Body of pancreas (tissue), 4 donors: ENCODE results near the gene ANP32E. TPM values are rescaled to one million over a fixed set of nuclear protein-coding genes. Genes with fewer than 3 reads are reported as not detected.
A peak's percentile ranks its signal among the peaks of the same experiment; 100 is the strongest.

Experiments used
- ATAC-seq: fragments of 150-250 bp; one replicate; pipeline ENCODE4 v1.9.1; 2016
- DNase-seq, 4 donors: peaks; one replicate each; pipeline ENCODE4 v3.0.0-alpha.2; 2019
- H3K27ac ChIP-seq, 4 donors: fragments of 200-600 bp; sonication (generic); 1 replicate in 3 of 4; 2 replicates in 1 of 4; pipeline versions ENCODE4 v1.5.1 to v1.6.1; 2016 to 2019; ENCODE audit warnings: mild to moderate bottlenecking in 1 of 4, mixed read lengths in 1 of 4, moderate library complexity in 1 of 4
- H3K27me3 ChIP-seq, 2 donors: fragments of 200-600 bp; sonication (generic); one replicate each; pipeline ENCODE4 v1.6.0; 2016; ENCODE audit warnings: mild to moderate bottlenecking in 1 of 2
- H3K36me3 ChIP-seq, 2 donors: fragments of 200-600 bp; sonication (generic); replicated peaks in 1 of 2; 2 replicates each; pipeline ENCODE4 v1.5.1; 2016; ENCODE audit warnings: low read depth in 2 of 2; ENCODE audit not compliant: insufficient read depth in 1 of 2
- H3K4me1 ChIP-seq: fragments of 200-600 bp; sonication (generic); one replicate; pipeline ENCODE4 v1.6.0; 2016
- H3K4me3 ChIP-seq, 2 donors: fragments of 200-600 bp; sonication (generic); 1 replicate in 1 of 2; 2 replicates in 1 of 2; pipeline ENCODE4 v1.5.1; 2016 to 2019
- H3K9me3 ChIP-seq, 3 donors: fragments of 200-600 bp; sonication (generic); 1 replicate in 2 of 3; 2 replicates in 1 of 3; pipeline ENCODE4 v1.5.1; 2016
- CTCF ChIP-seq, 7 experiments: fragments of 450-650 bp in 4 of 7; fragments of 200-600 bp in 3 of 7; sonication (generic) in 3 of 7; IDR thresholded peaks; one replicate each; pipeline ENCODE4 v1.5.1; 2016 to 2019; ENCODE audit warnings: antibody characterized with exemption in 7 of 7
- POLR2A ChIP-seq, 3 donors: fragments of 450-650 bp; IDR thresholded peaks; one replicate each; pipeline ENCODE4 v1.6.1; 2016; ENCODE audit warnings: antibody characterized with exemption in 3 of 3, mild to moderate bottlenecking in 2 of 3
- WGBS, 2 donors: methylation state at CpG; one replicate each; pipeline ENCODE4 v1.1.5; 2017; 5-methylcytosine and 5-hydroxymethylcytosine counted together
- intact Hi-C: fragments of 100-400 bp; cut with DNase I; formaldehyde crosslinking; loops from one replicate; pipeline ENCODE4 v1.15.1; 2023
- small RNA-seq: library from RNA; depleted of rRNA; stranded (forward); fragments of <200 nt; gene quantifications from one replicate; pipeline ENCODE3, GENCODE V24; 2016
- total RNA-seq, 2 donors: library from RNA; depleted of rRNA; stranded (reverse); fragments of >200 nt; gene quantifications; one replicate each; pipeline ENCODE4 v1.1.0, GENCODE V29; 2016

ANP32E gene
- total RNA-seq, 2 donors from 2014 or later: 9.2 to 9.3 TPM

- intact Hi-C loops: no loop called here
Observed at GRCh38 chr1:150171801-150172200, 64.1 kb downstream of the ANP32E start.

GRCh38 chr1:150168960-150169601 lies 66.8 kb downstream of the ANP32E start:
- Histone ChIP-seq H3K4me3 (no peak overlapping the region), H3K36me3 (no peaks in the 10 kb centered on the region), H3K27ac (no peak overlapping the region), H3K9me3 (no peaks in the 10 kb centered on the region), H3K27me3 (no peaks in the 10 kb centered on the region), H3K4me1 (peaks cover 13% of the 10 kb centered on the region)
- DNase-seq: peak; percentile 53 to 75 (median 65)
- intact Hi-C loops: loop anchor here (10.0 kb wide), 1 partner anchor 94 kb away; no protein-coding TSS in a partner anchor
- WGBS, 2 donors: 7 to 11% methylated on average over 5 to 6 of the region's 6 CpGs
- TF ChIP-seq CTCF (IDR thresholded peaks at IDR 0.05) (peak; percentile 41 to 60 (median 53)), POLR2A (IDR thresholded peaks at IDR 0.05) (no peak)
- ATAC-seq: peak; percentile 52

More at GRCh38 chr1:150171801-150172200, 64.1 kb downstream of the ANP32E start:
- ATAC-seq (no peak), DNase-seq (no peak)
- peaks cover 6% of the 10 kb centered on the region for H3K4me1 ChIP-seq
- H3K36me3 ChIP-seq: no peaks in the 10 kb centered on the region
- no peak overlapping the region for H3K4me3 ChIP-seq
- TF ChIP-seq POLR2A (IDR thresholded peaks at IDR 0.05) (no peak), CTCF (IDR thresholded peaks at IDR 0.05) (no peak)
- H3K27ac ChIP-seq: no peak overlapping the region
- no peaks in the 10 kb centered on the region for H3K27me3 ChIP-seq
- H3K9me3 ChIP-seq: no peaks in the 10 kb centered on the region
- WGBS, 2 donors: 64% methylated on average over 2 of the region's 2 CpGs

Small RNA genes lying within 50 kb of the gene (small RNA-seq; reads per million reads assigned to genes)
- gene RN7SL480P (not detected), gene RNU2-17P (not detected)

Other genes starting within 250 kb of the ANP32E start
- 10 to 100 TPM in 1 of 2 donors, 1 to 10 TPM in 1; 8.6 to 13.2 TPM for gene OTUD7B, start 225.4 kb downstream of the ANP32E start, total RNA-seq
- gene VPS45, start 168.3 kb downstream of the ANP32E start, total RNA-seq: 10 to 100 TPM; 30.9 to 34.3 TPM
- 1 to 10 TPM; 5.3 to 7.0 TPM for gene PLEKHO1, start 86.2 kb downstream of the ANP32E start, total RNA-seq
- not detected for gene CA14, start 21.7 kb upstream of the ANP32E start, total RNA-seq
- 10 to 100 TPM; 33.0 to 56.6 TPM for gene APH1A, start 32.9 kb upstream of the ANP32E start, total RNA-seq
- gene C1orf54, start 36.7 kb upstream of the ANP32E start, total RNA-seq: 1 to 10 TPM in 1 of 2 donors, not detected in 1; 8.6 TPM
- 1 to 10 TPM in 1 of 2 donors, under 1 TPM in 1; 0.66 to 1.3 TPM for gene CIART, start 46.4 kb upstream of the ANP32E start, total RNA-seq
- gene MRPS21, start 57.7 kb upstream of the ANP32E start, total RNA-seq: 10 to 100 TPM; 17.9 to 23.4 TPM
- gene PRPF3, start 85.4 kb upstream of the ANP32E start, total RNA-seq: 10 to 100 TPM; 36.8 to 74.8 TPM
- 10 to 100 TPM; 13.2 to 17.1 TPM for gene RPRD2, start 128.0 kb upstream of the ANP32E start, total RNA-seq